Measurements from ENCODE around the gene KLHL29. TPM values are rescaled to one million over a fixed set of nuclear protein-coding genes. Genes with fewer than 3 reads are reported as not detected.
A peak's percentile ranks its signal among the peaks of the same experiment; 100 is the strongest.

KLHL29 gene
- total RNA-seq, 1 experiment from 2014 or later, result 2.4 TPM

- H4K20me1 ChIP-seq (ENCODE audit: control insufficient read depth, insufficient read depth, insufficient read length), result no peaks in the 10 kb centered on the region
- no peak overlapping the region for H2AFZ ChIP-seq (ENCODE audit: low read length)
- H3K36me3 Mint-ChIP-seq (ENCODE audit: insufficient read depth in 1 of 3, low read depth in 3 of 3), result no peaks in the 10 kb centered on the region
- no peak overlapping the region for H3K18ac ChIP-seq (ENCODE audit: insufficient read length, low read depth, low read length)
- no peaks in the 10 kb centered on the region for H3K23me2 ChIP-seq (ENCODE audit: insufficient read length, low read depth, low read length, poor library complexity, severe bottlenecking)
- no peak overlapping the region for H3K4me2 ChIP-seq (ENCODE audit: insufficient read depth, insufficient read length, low read length)
- H3K9me3 ChIP-seq (ENCODE audit: control insufficient read depth, low read depth, low read length), result no peaks in the 10 kb centered on the region
- H3K27me3 Mint-ChIP-seq (ENCODE audit: low read depth), result peaks cover 6% of the 10 kb centered on the region
- H3K4me1 ChIP-seq (ENCODE audit: insufficient read depth, low read length), result no peaks in the 10 kb centered on the region
- H2BK12ac ChIP-seq (ENCODE audit: insufficient read length, low read depth, low read length), result no peak overlapping the region
- H2BK120ac ChIP-seq (ENCODE audit: low read depth, low read length, poor library complexity, severe bottlenecking), result no peak overlapping the region
- H4K8ac ChIP-seq (replicated peaks; ENCODE audit: insufficient read length, low read depth, low read length), result no peak overlapping the region
- H3K9me3 Mint-ChIP-seq, result no peaks in the 10 kb centered on the region; a peak in 1 of 5 replicates
- H3K27ac ChIP-seq (ENCODE audit: insufficient read length, low read depth, low read length), result no peak overlapping the region
- WGBS (ENCODE audit: extremely low coverage, insufficient read length, low lambda C conversion rate), result no CpG with 5 or more reads among the region's 5 CpGs
- H2BK15ac ChIP-seq (ENCODE audit: low read depth, low read length), result no peak overlapping the region; the same call in 1 of the 2 replicates
- peak overlapping the region; percentile 61; the same call in 1 of the 2 replicates for H3K14ac ChIP-seq (ENCODE audit: insufficient read depth, low read length)
- no peak for TF ChIP-seq CTCF (conservative IDR thresholded peaks at IDR 0.05)
- no peaks in the 10 kb centered on the region for H3K79me2 ChIP-seq (ENCODE audit: insufficient read depth, low read length)
- H2BK20ac ChIP-seq (ENCODE audit: low read depth, low read length, poor library complexity, severe bottlenecking), result no peak overlapping the region
- no peak overlapping the region for H3K56ac ChIP-seq (ENCODE audit: insufficient read length, low read depth, low read length)
- no peak overlapping the region for H3K9ac ChIP-seq (ENCODE audit: extremely low read depth, insufficient read length, low read length)
- H3K4me3 Mint-ChIP-seq, result no peak overlapping the region
- H3K4ac ChIP-seq (ENCODE audit: low read depth, low read length), result no peak overlapping the region
- H3K27ac Mint-ChIP-seq, result no peak overlapping the region; a peak in 1 of 7 replicates
- H3K79me1 ChIP-seq (ENCODE audit: insufficient read depth, low read depth, low read length, poor library complexity, severe bottlenecking), result no peaks in the 10 kb centered on the region
- no peak overlapping the region for H2BK5ac ChIP-seq (ENCODE audit: insufficient read length, low read length)
- H2AK5ac ChIP-seq (ENCODE audit: insufficient read length, low read length), result no peak overlapping the region
- no peak for DNase-seq
- H3K27me3 ChIP-seq (ENCODE audit: insufficient read depth, low read length), result no peaks in the 10 kb centered on the region
- no peak overlapping the region for H4K91ac ChIP-seq (ENCODE audit: insufficient read length, low read depth, low read length)
- H3K23ac ChIP-seq (ENCODE audit: insufficient read length, low read depth, low read length), result no peak overlapping the region
- peaks cover 4 to 6% of the 10 kb centered on the region in 2 experiments for H3K4me1 Mint-ChIP-seq
- no peak overlapping the region for H3T11ph ChIP-seq (ENCODE audit: low read length)
- no peak overlapping the region for H4K5ac ChIP-seq (ENCODE audit: insufficient read length, low read depth, low read length)
Observed at GRCh38 chr2:23510471-23510870, 125.5 kb downstream of the KLHL29 start.
